BLaER1 treated with 17β-estradiol and CSF1 and Interleukin-3, amounts not matched to agents 10 nM and 100 nM (cell line): ENCODE measurements around the gene RALGAPA2.

Experiments used
- H3K27ac ChIP-seq, 11 experiments: shearing (Covaris generic); formaldehyde crosslinking; 2 replicates each; pipeline ENCODE4 v1.8.1; 2022
- H3K27me3 ChIP-seq, 11 experiments: shearing (Covaris generic); formaldehyde crosslinking; 2 replicates each; pipeline ENCODE4 v1.8.1; 2022
- H3K36me3 ChIP-seq, 11 experiments: shearing (Covaris generic); formaldehyde crosslinking; 2 replicates each; pipeline ENCODE4 v1.8.1; 2022
- H3K4me1 ChIP-seq, 10 experiments: shearing (Covaris generic); formaldehyde crosslinking; 2 replicates each; pipeline ENCODE4 v1.8.1; 2022
- H3K4me2 ChIP-seq, 11 experiments: shearing (Covaris generic); formaldehyde crosslinking; 2 replicates each; pipeline ENCODE4 v1.8.1; 2022
- H3K4me3 ChIP-seq, 10 experiments: shearing (Covaris generic); formaldehyde crosslinking; 2 replicates each; pipeline ENCODE4 v1.8.1; 2022
- H3K9ac ChIP-seq, 11 experiments: shearing (Covaris generic); formaldehyde crosslinking; 2 replicates each; pipeline ENCODE4 v1.8.1; 2022
- H3K9me3 ChIP-seq, 11 experiments: shearing (Covaris generic); formaldehyde crosslinking; replicated peaks in 1 of 11; 2 replicates each; pipeline ENCODE4 v1.8.1; 2022
- H4K20me1 ChIP-seq, 11 experiments: shearing (Covaris generic); formaldehyde crosslinking; 2 replicates each; pipeline ENCODE4 v1.8.1; 2022
- Cebpa-rat ChIP-seq, 11 experiments: shearing (Covaris generic); IDR thresholded peaks; 2 replicates each; pipeline ENCODE4 v1.8.1; 2022

RALGAPA2 gene

GRCh38 chr20:20517296-20517695 lies 195.1 kb downstream of the RALGAPA2 start:
- H3K4me2 ChIP-seq, result no peak overlapping the region
- H3K4me3 ChIP-seq, result no peak overlapping the region
- no peaks in the 10 kb centered on the region for H3K27me3 ChIP-seq
- H3K4me1 ChIP-seq, result no peaks in the 10 kb centered on the region
- TF ChIP-seq Cebpa-rat (IDR thresholded peaks at IDR 0.05), result no peak
- no peak overlapping the region for H3K9ac ChIP-seq
- H4K20me1 ChIP-seq, result no peaks in the 10 kb centered on the region
- H3K36me3 ChIP-seq, result peaks cover 52 to 87% (median 68%) of the 10 kb centered on the region in 11 experiments
- H3K9me3 ChIP-seq, result peaks cover 28 to 42% (median 37%) of the 10 kb centered on the region in 11 experiments
- no peak overlapping the region for H3K27ac ChIP-seq

GRCh38 chr20:20513720-20514119 lies 198.7 kb downstream of the RALGAPA2 start:
- H3K36me3 ChIP-seq, result peaks cover 61 to 96% (median 73%) of the 10 kb centered on the region in 11 experiments

GRCh38 chr20:20505554-20505953 lies 206.9 kb downstream of the RALGAPA2 start:
- Histone ChIP-seq H3K4me3 (no peak overlapping the region), H3K36me3 (peaks cover 36 to 79% (median 57%) of the 10 kb centered on the region in 11 experiments), H3K27me3 (no peaks in the 10 kb centered on the region), H3K9me3 (no peaks in the 10 kb centered on the region), H3K4me1 (peaks cover 0 to 7% (median 2%) of the 10 kb centered on the region in 10 experiments; a peak in 2 of 20 replicates), H4K20me1 (no peaks in the 10 kb centered on the region), H3K9ac (no peak overlapping the region), H3K27ac (no peak overlapping the region), H3K4me2 (peak overlapping the region in 3 of 11 experiments; percentile 15 to 29 (median 22); a peak in 4 of 22 replicates)
- no peak for TF ChIP-seq Cebpa-rat (IDR thresholded peaks at IDR 0.05)

More at GRCh38 chr20:20513720-20514119, 198.7 kb downstream of the RALGAPA2 start:
- TF ChIP-seq Cebpa-rat (IDR thresholded peaks at IDR 0.05), result no peak
- Histone ChIP-seq H3K9ac (no peak overlapping the region), H4K20me1 (no peaks in the 10 kb centered on the region), H3K27me3 (no peaks in the 10 kb centered on the region), H3K4me2 (no peak overlapping the region), H3K4me1 (no peaks in the 10 kb centered on the region), H3K27ac (no peak overlapping the region), H3K9me3 (peaks cover 28 to 42% (median 37%) of the 10 kb centered on the region in 11 experiments), H3K4me3 (no peak overlapping the region)

GRCh38 chr20:20503777-20504530 lies 208.5 kb downstream of the RALGAPA2 start:
- Histone ChIP-seq H3K4me3 (no peak overlapping the region), H3K36me3 (peaks cover 47 to 78% (median 60%) of the 10 kb centered on the region in 11 experiments), H3K27me3 (no peaks in the 10 kb centered on the region), H3K9me3 (no peaks in the 10 kb centered on the region), H3K4me1 (peaks cover 0 to 7% (median 2%) of the 10 kb centered on the region in 10 experiments; a peak in 2 of 20 replicates), H4K20me1 (no peaks in the 10 kb centered on the region), H3K9ac (no peak overlapping the region), H3K27ac (no peak overlapping the region), H3K4me2 (no peak overlapping the region)
- no peak for TF ChIP-seq Cebpa-rat (IDR thresholded peaks at IDR 0.05)

- Histone ChIP-seq H3K4me1 (peaks cover 0 to 7% (median 2%) of the 10 kb centered on the region in 10 experiments; a peak in 2 of 20 replicates), H3K4me2 (no peak overlapping the region), H3K9me3 (no peaks in the 10 kb centered on the region), H3K9ac (no peak overlapping the region), H3K36me3 (peaks cover 50 to 86% (median 71%) of the 10 kb centered on the region in 11 experiments), H3K27me3 (no peaks in the 10 kb centered on the region), H3K27ac (no peak overlapping the region), H4K20me1 (no peaks in the 10 kb centered on the region), H3K4me3 (no peak overlapping the region)
- TF ChIP-seq Cebpa-rat (IDR thresholded peaks at IDR 0.05), result no peak
Observed at GRCh38 chr20:20501128-20501527, 211.3 kb downstream of the RALGAPA2 start.

- TF ChIP-seq Cebpa-rat (IDR thresholded peaks at IDR 0.05), result no peak
- Histone ChIP-seq H3K4me3 (no peak overlapping the region), H3K9me3 (no peaks in the 10 kb centered on the region), H4K20me1 (no peaks in the 10 kb centered on the region), H3K4me2 (no peak overlapping the region), H3K27me3 (no peaks in the 10 kb centered on the region), H3K9ac (no peak overlapping the region), H3K27ac (no peak overlapping the region), H3K4me1 (no peaks in the 10 kb centered on the region), H3K36me3 (peaks cover 56 to 91% (median 78%) of the 10 kb centered on the region in 11 experiments)
Observed at GRCh38 chr20:20500312-20500711, 212.1 kb downstream of the RALGAPA2 start.

- no peak for TF ChIP-seq Cebpa-rat (IDR thresholded peaks at IDR 0.05)
- no peak overlapping the region for H3K4me2 ChIP-seq
- H3K27ac ChIP-seq, result no peak overlapping the region
- H3K36me3 ChIP-seq, result peaks cover 59 to 98% (median 80%) of the 10 kb centered on the region in 11 experiments
- no peaks in the 10 kb centered on the region for H4K20me1 ChIP-seq
- no peak overlapping the region for H3K4me3 ChIP-seq
- no peaks in the 10 kb centered on the region for H3K27me3 ChIP-seq
- H3K9ac ChIP-seq, result no peak overlapping the region
- H3K9me3 ChIP-seq, result no peaks in the 10 kb centered on the region
- H3K4me1 ChIP-seq, result no peaks in the 10 kb centered on the region
Observed at GRCh38 chr20:20499439-20499838, 213.0 kb downstream of the RALGAPA2 start.

GRCh38 chr20:20498076-20498861 lies 214.2 kb downstream of the RALGAPA2 start:
- H3K9ac ChIP-seq, result no peak overlapping the region
- H3K27ac ChIP-seq, result no peak overlapping the region
- H3K9me3 ChIP-seq, result no peaks in the 10 kb centered on the region
- H3K4me3 ChIP-seq, result no peak overlapping the region
- peaks cover 54 to 91% (median 78%) of the 10 kb centered on the region in 11 experiments for H3K36me3 ChIP-seq
- no peak for TF ChIP-seq Cebpa-rat (IDR thresholded peaks at IDR 0.05)
- no peaks in the 10 kb centered on the region for H3K27me3 ChIP-seq
- no peak overlapping the region for H3K4me2 ChIP-seq
- no peaks in the 10 kb centered on the region for H4K20me1 ChIP-seq
- no peaks in the 10 kb centered on the region for H3K4me1 ChIP-seq

GRCh38 chr20:20497242-20497978 lies 215.0 kb downstream of the RALGAPA2 start:
- no peak for TF ChIP-seq Cebpa-rat (IDR thresholded peaks at IDR 0.05)
- no peak overlapping the region for H3K4me2 ChIP-seq
- no peaks in the 10 kb centered on the region for H3K4me1 ChIP-seq
- peaks cover 48 to 91% (median 75%) of the 10 kb centered on the region in 11 experiments for H3K36me3 ChIP-seq
- no peaks in the 10 kb centered on the region for H4K20me1 ChIP-seq
- H3K27ac ChIP-seq, result no peak overlapping the region
- H3K4me3 ChIP-seq, result no peak overlapping the region
- no peaks in the 10 kb centered on the region for H3K27me3 ChIP-seq
- no peak overlapping the region for H3K9ac ChIP-seq
- no peaks in the 10 kb centered on the region for H3K9me3 ChIP-seq
